HG03095 (cell line): Measurements from ENCODE around the gene TET1.
"Not testable (repeated sequence)": the region's sequence is repeated elsewhere in the genome, so short reads cannot be mapped to it uniquely, and the experiment has no call there.

Source experiments
- ATAC-seq: cut with Tn5 transposase; IDR thresholded peaks from one replicate; pipeline ENCODE4 v1.9.1; 2021; ENCODE audit warnings: moderate library complexity; ENCODE audit not compliant: unreplicated experiment

Gene TET1

DNA sequence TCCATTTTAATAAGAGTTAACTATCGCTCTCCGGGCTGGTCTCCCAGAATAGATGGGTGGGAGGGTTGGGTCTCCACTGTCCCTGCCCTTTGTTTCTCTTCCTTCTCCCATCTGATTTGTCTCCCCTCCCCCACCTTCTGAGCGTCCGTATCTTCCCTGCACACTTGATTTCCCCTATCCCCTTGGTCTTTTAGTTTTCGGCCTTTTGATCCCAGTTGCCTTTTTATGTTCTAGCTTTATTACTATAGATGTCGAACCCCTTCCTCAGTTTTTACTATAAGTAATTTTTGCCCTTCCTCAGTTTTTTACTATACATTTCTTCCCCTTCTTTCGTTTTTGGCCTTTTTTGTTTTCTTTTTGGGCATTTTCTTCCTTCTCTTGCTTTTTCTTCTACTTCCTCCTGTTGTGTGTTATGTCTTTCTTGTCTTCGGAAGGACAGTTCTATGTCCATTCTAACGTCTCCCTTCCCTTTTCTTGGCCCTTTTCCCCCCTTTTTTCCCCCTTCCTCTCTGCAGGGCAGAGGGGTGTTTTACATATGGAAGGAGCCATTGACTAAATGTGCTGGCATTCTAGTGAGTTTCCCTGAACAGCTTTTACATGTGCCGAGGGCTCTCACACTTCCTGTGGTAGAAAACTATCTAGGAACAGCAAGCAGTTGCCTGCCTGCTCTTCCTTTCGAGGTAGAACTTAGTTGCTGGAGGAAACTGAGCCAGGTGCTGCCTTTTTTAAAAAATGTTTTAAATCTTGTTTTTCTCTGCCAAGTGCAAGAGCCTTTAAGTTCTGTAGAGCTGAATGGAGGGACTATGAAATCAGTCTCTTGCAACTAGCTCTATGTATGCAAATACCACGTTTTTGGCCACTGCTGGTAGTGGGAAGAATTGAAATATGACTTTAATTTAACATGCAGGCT is 2.8 kb downstream of the TET1 start:
- no peak for ATAC-seq

GRCh38 chr10:68564712-68565111 is 4.6 kb downstream of the TET1 start:
- ATAC-seq: no peak

- no peak for ATAC-seq
Observed at GRCh38 chr10:68565658-68566057, 5.5 kb downstream of the TET1 start.

DNA sequence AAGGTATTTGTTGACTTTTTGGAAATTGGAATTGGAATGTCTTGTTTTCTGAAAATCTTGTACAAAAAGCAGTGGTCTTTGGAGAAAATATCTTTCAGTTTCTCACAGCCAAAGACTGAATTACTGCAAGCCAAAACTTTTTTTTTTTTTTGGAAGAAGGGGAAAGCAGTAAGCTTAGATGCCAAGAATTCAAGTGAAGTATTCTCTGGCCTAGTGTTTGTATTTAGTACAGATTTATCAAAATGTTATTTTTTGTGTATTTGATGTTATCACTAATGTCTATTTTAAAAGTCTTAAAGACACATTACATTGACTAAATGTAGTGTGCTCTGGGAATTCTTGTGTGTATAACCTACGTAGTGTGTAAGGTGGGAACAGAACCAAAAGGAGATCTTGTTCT is 6.2 kb downstream of the TET1 start:
- no peak for ATAC-seq

DNA sequence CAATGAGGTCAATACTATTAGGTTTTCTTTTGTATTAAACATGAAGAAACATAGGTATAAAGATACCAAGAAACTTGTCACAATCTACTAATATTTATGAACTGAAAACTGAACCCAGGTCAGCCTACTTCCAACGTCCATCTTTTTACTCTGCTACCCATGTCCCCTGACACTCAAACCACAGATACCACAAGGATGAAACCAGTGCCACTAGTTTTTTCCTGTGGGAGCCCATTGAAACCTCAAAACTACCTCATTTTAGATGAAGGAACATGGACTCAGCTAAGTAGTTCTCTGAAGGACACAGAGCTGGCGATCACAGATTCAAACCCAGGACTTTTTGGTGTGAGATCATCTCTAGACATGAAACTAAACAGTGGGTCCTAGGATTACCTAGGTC is 6.8 kb downstream of the TET1 start:
- ATAC-seq: no peak

DNA sequence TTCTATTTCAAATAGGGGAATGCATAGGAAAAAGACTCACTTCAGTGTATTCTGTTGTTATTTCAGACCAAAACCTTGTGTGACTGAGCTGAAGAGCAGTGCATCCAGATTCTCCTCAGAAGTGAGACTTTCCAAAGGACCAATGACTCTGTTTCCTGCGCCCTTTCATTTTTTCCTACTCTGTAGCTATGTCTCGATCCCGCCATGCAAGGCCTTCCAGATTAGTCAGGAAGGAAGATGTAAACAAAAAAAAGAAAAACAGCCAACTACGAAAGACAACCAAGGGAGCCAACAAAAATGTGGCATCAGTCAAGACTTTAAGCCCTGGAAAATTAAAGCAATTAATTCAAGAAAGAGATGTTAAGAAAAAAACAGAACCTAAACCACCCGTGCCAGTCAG is 12.0 kb downstream of the TET1 start:
- ATAC-seq: no peak

GRCh38 chr10:68574051-68574450 is 13.9 kb downstream of the TET1 start:
- ATAC-seq: no peak

DNA sequence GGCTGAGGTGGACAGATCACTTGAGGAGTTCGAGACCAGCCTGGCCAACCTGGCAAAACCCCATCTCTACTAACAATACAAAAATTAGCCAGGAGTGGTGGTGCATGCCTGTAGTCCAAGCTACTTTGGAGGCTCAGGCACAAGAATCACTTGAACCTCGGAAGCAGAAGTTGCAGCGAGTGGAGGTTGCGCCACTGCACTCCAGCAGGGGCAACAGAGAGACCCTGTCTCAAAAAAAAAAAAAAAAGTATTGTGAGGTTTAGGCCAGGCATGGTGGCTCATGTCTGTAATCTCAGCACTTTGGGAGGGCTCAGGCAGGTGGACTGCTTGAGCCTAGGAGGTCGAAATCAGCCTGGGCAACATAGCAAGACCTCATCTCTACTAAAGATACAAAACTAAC is 16.0 kb downstream of the TET1 start:
- no peak for ATAC-seq

DNA sequence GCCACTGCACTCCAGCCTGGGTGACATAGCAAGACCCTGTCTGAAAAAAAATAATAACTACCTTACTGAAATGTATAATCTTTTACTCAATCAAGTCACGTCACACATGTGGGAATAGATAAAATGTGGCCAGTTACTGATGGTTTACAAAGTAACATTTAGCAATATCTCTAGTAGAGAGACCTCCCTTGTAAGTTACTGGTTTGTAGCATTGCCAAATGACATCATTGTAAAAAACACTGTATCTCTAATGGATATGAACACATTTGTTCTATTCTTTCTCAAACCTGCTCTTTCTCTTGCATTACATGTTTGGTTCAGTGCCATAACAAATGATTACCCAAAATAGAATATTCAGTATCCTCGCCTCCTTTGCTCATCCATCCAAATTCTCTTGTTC is 18.8 kb downstream of the TET1 start:
- ATAC-seq: no peak

DNA sequence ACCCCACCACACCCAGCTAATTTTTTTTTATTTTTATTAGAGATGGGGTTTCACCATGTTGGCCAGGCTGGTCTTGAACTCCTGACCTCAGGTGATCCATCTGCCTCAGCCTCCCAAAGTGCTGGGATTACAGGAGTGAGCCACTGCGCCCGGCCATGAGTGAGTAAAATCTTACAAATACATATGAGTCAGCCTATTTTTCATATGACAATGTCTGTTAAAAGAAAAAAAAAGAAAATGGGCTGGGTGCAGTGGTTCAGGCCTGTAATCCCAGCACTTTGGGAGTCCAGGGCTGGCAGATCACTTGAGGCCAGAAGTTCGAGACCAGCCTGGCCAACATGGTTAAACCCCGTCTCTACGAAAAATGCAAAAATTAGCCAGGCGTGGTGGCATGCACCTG is 24.1 kb downstream of the TET1 start:
- ATAC-seq: not testable (repeated sequence)

GRCh38 chr10:68586606-68587305 is 26.6 kb downstream of the TET1 start:
- ATAC-seq: no peak

DNA sequence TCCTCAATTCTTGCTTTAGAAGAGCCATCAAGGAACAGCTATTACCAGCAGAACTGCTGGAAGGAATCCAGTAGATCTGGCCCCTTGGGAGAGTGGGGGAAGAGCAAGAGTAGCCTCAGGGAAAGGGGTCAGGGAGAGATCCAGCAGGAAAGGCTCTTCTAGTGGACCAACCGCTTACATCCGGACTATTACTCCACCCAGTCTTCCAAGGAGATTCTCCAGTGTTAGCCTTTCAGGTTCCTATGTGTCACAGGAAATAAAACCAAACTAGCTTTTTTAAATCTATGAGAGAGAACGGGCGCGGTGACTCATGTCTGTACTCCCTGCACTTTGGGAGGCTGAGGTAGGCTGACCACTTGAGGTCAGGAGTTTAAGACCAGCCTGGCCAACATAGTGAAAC is 34.3 kb downstream of the TET1 start:
- no peak for ATAC-seq

DNA sequence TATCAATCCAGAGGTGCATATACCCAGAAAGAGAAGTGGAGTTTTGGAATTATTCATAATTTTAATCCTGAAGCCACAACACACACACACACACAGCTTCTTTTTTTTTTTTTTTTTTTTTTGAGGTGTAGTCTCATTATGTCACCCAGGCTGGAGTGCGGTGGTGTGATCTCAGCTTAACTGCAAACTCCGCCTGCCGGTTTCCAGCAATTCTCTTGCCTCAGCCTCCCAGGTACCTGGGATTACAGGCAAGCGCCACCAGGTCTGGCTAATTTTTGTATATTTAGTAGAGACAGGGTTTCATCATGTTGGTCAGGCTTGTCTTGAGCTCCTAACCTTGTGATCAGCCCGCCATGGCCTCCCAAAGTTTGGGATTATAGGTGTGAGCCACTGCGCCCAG is 35.4 kb downstream of the TET1 start:
- ATAC-seq: no peak

GRCh38 chr10:68597407-68597806 is 37.3 kb downstream of the TET1 start:
- ATAC-seq: no peak

DNA sequence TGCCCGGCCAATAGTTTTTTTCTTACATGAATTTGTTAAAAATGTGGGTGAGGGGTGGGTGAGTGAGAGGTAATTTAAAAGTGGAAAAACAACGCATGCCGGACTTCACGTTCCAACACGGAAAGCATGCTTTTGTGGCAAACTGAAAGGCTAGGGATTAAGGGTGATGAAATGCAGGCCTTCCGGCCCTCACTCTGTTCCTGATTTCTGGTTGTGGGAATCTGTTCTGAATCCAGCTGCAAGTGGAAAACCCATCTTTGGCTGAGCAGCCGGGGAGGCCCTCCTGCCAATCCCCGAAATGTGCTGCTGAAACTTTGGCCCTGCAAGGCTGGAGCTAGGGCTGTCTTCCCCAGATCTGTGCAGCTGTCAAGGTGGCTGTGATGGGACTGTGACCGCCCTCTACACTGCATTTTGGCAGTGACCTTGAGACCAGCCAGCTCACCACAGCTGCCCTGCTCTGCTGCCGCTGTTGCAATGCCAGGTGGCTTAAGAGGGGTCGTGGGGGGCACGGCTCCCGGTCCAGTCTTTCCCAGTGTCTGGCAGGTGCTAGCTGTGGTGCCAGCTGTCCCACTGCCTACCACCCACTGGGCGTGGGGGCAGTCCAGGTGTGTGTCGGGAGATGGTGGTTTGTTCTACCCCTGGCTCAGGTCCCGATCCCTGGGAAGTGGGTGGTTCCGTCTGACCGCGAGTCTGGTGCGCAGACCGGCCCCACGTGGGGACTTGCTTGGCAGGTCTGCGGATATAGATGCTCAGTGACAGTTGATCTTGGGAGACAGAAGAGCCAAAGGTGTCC is 39.0 kb downstream of the TET1 start:
- no peak for ATAC-seq

DNA sequence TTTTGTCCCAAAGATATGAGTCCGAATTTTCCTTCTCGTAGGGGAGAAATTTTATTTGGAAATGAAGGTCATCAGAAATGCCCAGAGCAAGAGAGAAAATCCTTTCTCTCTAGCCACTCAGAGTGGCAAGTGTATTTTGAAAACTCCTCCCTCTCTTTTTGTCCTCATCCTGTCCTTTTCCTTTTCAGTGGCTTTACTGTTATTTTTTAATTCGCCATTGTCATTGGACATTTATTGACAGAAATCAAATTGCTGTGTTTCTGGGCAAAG is 39.6 kb downstream of the TET1 start:
- ATAC-seq: no peak

GRCh38 chr10:68600041-68600778 is 40.1 kb downstream of the TET1 start:
- peak; percentile 74 for ATAC-seq

DNA sequence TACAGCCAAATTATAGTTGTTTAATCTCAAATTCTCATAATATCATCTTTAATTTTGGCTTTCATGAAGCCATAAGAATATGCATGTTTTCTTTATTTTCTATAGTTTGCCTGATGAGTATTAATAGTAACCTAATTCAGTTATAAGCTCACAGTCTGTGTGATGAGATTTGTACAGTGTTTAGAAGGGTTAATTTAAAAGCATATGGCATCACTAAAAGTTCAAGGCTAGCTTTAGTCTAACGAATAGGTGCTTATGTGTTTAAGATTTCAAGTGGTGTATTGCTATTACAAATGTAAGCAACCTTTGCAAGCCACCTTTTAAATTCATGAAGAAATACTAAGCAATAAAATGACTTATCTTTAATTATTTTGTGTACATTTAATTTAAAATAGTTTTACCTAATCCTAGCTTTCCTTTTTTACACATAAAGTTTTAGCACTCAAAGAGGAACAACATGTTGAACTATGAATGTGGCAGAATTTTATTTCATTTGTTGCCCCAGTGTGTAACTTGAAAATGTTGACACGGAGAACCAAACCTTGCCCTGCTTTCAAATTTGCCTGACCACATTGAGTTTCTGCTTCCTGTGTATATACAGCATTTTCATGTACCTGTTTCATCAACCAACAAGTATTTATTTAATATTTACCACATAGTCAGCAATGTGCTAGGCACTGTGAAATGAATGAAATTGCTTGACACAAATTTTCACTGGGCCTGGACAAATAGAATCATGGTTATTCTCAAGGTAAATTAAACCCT is 41.5 kb downstream of the TET1 start:
- ATAC-seq: no peak

DNA sequence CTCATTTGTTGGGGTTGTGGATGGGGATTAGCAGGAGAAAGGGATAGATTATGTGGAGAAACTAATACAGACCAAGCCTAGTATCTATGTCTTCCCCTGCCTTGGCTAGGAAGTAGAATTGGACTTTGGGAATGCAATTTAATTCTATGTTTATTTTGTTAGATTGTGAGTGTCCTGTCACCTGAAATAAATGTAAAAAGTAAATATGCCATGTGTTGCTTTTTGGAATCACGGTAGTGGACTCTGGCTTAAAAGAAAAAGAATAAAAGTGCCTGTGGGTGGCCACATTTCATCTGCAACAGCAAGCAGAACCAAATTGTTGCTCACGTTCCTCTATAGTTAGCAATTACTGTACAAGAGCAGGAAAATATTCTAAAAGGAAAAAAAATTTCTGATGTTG is 42.3 kb downstream of the TET1 start:
- ATAC-seq: no peak

GRCh38 chr10:68603766-68604165 is 43.6 kb downstream of the TET1 start:
- no peak for ATAC-seq
